ENCODE results near the gene ANKRD33B. TPM values are rescaled to one million over a fixed set of nuclear protein-coding genes. Genes with fewer than 3 reads are reported as not detected.
"Not testable (repeated sequence)": the region's sequence is repeated elsewhere in the genome, so short reads cannot be mapped to it uniquely, and the experiment has no call there.

ANKRD33B gene
- total RNA-seq, 1 experiment from 2014 or later, result 1.6 TPM

GRCh38 chr5:10562201-10563109 lies 1.4 kb upstream of the ANKRD33B start:
- no peaks in the 10 kb centered on the region; the same call in 1 of the 2 replicates for H3K36me3 ChIP-seq (replicated peaks; ENCODE audit: control insufficient read depth, insufficient read depth, low read length)
- H3K27me3 ChIP-seq (ENCODE audit: control insufficient read depth, insufficient read depth, low read length), result peaks cover 52% of the 10 kb centered on the region
- H3K4me3 ChIP-seq (ENCODE audit: insufficient read depth, low read depth, low read length), result peak overlapping the region; percentile 73; the same call in 1 of the 2 replicates
- peak; percentile 72 for DNase-seq

- peak; percentile 90 for DNase-seq
- peaks cover 57% of the 10 kb centered on the region for H3K27me3 ChIP-seq (ENCODE audit: control insufficient read depth, insufficient read depth, low read length)
- H3K36me3 ChIP-seq (replicated peaks; ENCODE audit: control insufficient read depth, insufficient read depth, low read length), result no peaks in the 10 kb centered on the region; the same call in 1 of the 2 replicates
- peak overlapping the region; percentile 73 for H3K4me3 ChIP-seq (ENCODE audit: insufficient read depth, low read depth, low read length)
Measured at GRCh38 chr5:10563110-10563944, 543 bp upstream of the ANKRD33B start.

- Histone ChIP-seq H3K27me3 (ENCODE audit: control insufficient read depth, insufficient read depth, low read length) (peaks cover 55% of the 10 kb centered on the region), H3K36me3 (replicated peaks; ENCODE audit: control insufficient read depth, insufficient read depth, low read length) (no peaks in the 10 kb centered on the region; the same call in 1 of the 2 replicates), H3K4me3 (ENCODE audit: insufficient read depth, low read depth, low read length) (peak overlapping the region; percentile 73)
- peak; percentile 79 for DNase-seq
Measured at GRCh38 chr5:10564838-10565784, 1.2 kb downstream of the ANKRD33B start.

GRCh38 chr5:10565785-10566542 lies 2.1 kb downstream of the ANKRD33B start:
- Histone ChIP-seq H3K36me3 (replicated peaks; ENCODE audit: control insufficient read depth, insufficient read depth, low read length) (no peaks in the 10 kb centered on the region; the same call in 1 of the 2 replicates), H3K27me3 (ENCODE audit: control insufficient read depth, insufficient read depth, low read length) (peaks cover 55% of the 10 kb centered on the region), H3K4me3 (ENCODE audit: insufficient read depth, low read depth, low read length) (peak overlapping the region; percentile 73; the same call in 1 of the 2 replicates)
- DNase-seq, result no peak

- Histone ChIP-seq H3K4me3 (ENCODE audit: insufficient read depth, low read depth, low read length) (no peak overlapping the region), H3K27me3 (ENCODE audit: control insufficient read depth, insufficient read depth, low read length) (peaks cover 55% of the 10 kb centered on the region), H3K36me3 (replicated peaks; ENCODE audit: control insufficient read depth, insufficient read depth, low read length) (no peaks in the 10 kb centered on the region; the same call in 1 of the 2 replicates)
- no peak for DNase-seq
Measured at GRCh38 chr5:10566543-10567068, 2.7 kb downstream of the ANKRD33B start.

GRCh38 chr5:10567121-10567591 lies 3.3 kb downstream of the ANKRD33B start:
- peaks cover 51% of the 10 kb centered on the region for H3K27me3 ChIP-seq (ENCODE audit: control insufficient read depth, insufficient read depth, low read length)

GRCh38 chr5:10567781-10568321 lies 4.0 kb downstream of the ANKRD33B start:
- Histone ChIP-seq H3K27me3 (ENCODE audit: control insufficient read depth, insufficient read depth, low read length) (peaks cover 44% of the 10 kb centered on the region), H3K36me3 (replicated peaks; ENCODE audit: control insufficient read depth, insufficient read depth, low read length) (no peaks in the 10 kb centered on the region; the same call in 1 of the 2 replicates), H3K4me3 (ENCODE audit: insufficient read depth, low read depth, low read length) (no peak overlapping the region)
- DNase-seq, result no peak

More at GRCh38 chr5:10567121-10567591, 3.3 kb downstream of the ANKRD33B start:
- no peaks in the 10 kb centered on the region; the same call in 1 of the 2 replicates for H3K36me3 ChIP-seq (replicated peaks; ENCODE audit: control insufficient read depth, insufficient read depth, low read length)
- no peak for DNase-seq
- H3K4me3 ChIP-seq (ENCODE audit: insufficient read depth, low read depth, low read length), result no peak overlapping the region

GRCh38 chr5:10570540-10570939 lies 6.7 kb downstream of the ANKRD33B start:
- DNase-seq; H3K4me3 ChIP-seq (ENCODE audit: insufficient read depth, low read depth, low read length); H3K36me3 ChIP-seq (replicated peaks; ENCODE audit: control insufficient read depth, insufficient read depth, low read length): not testable (repeated sequence)
- peaks cover 23% of the 10 kb centered on the region for H3K27me3 ChIP-seq (ENCODE audit: control insufficient read depth, insufficient read depth, low read length)

GRCh38 chr5:10572451-10572850 lies 8.6 kb downstream of the ANKRD33B start:
- no peak for DNase-seq

GRCh38 chr5:10573487-10574145 lies 9.7 kb downstream of the ANKRD33B start:
- DNase-seq, result no peak
- Histone ChIP-seq H3K4me3 (ENCODE audit: insufficient read depth, low read depth, low read length) (no peak overlapping the region), H3K36me3 (replicated peaks; ENCODE audit: control insufficient read depth, insufficient read depth, low read length) (no peaks in the 10 kb centered on the region), H3K27me3 (ENCODE audit: control insufficient read depth, insufficient read depth, low read length) (no peaks in the 10 kb centered on the region)

More at GRCh38 chr5:10572451-10572850, 8.6 kb downstream of the ANKRD33B start:
- peaks cover 6% of the 10 kb centered on the region for H3K27me3 ChIP-seq (ENCODE audit: control insufficient read depth, insufficient read depth, low read length)
- H3K4me3 ChIP-seq (ENCODE audit: insufficient read depth, low read depth, low read length), result no peak overlapping the region
- H3K36me3 ChIP-seq (replicated peaks; ENCODE audit: control insufficient read depth, insufficient read depth, low read length), result no peaks in the 10 kb centered on the region

- DNase-seq; H3K36me3 ChIP-seq (replicated peaks; ENCODE audit: control insufficient read depth, insufficient read depth, low read length); H3K27me3 ChIP-seq (ENCODE audit: control insufficient read depth, insufficient read depth, low read length); H3K4me3 ChIP-seq (ENCODE audit: insufficient read depth, low read depth, low read length): not testable (repeated sequence)
Measured at GRCh38 chr5:10574879-10575278, 11.0 kb downstream of the ANKRD33B start.

GRCh38 chr5:10576121-10576789 lies 12.4 kb downstream of the ANKRD33B start:
- Histone ChIP-seq H3K36me3 (replicated peaks; ENCODE audit: control insufficient read depth, insufficient read depth, low read length) (no peaks in the 10 kb centered on the region), H3K27me3 (ENCODE audit: control insufficient read depth, insufficient read depth, low read length) (no peaks in the 10 kb centered on the region), H3K4me3 (ENCODE audit: insufficient read depth, low read depth, low read length) (no peak overlapping the region)
- peak; percentile 26 for DNase-seq

Measured in H7 (cell line).